ENCODE measurements around the gene PDK2.

DNA sequence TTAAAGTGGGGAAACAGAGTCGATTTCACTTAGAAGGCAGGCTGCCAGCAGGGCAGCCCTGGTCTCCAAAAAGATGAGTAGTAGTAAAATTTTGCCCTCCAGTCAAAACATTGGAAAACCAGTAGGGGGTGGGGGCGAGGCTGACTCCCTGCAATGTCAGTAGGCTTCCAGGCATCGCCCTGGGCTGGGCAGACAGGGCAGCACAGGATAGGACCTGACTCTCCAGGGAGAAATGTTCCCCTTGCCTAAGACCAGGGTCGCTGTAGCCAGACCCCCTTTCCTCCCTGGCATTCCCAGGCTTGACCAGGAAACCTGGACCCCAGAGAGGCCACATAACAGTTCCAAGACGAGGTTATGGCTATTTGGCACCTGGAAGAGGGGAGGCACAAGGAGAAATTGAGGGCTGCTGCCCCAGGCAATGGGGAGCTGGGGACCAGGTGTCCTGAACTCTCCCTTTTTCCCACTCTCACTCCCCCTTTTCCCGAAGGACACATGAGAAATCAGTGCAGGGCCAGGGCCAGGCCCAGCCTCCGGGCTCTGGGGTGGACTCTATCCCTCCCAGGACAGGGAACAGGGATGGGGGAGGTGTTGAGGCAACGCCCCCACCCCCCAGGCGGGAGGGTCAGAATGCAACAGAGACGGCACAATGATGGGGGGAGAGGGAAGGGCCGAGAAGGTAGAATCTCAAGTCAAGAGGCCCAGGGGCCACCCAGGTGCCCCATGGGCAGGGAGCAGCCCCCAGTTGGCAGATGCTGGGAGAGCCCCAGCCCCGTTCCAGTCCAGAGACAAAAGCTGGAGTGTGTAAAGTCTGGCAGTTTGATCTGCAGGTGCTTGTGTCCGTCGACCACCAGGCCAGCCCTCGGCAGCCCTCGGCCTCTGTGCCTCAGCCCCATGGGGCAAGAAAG, 39.3 kb downstream of the PDK2 start:
- TF ChIP-seq POLR2A (IDR thresholded peaks at IDR 0.05; ENCODE audit: low read length) (no peak), GATA1 (IDR thresholded peaks at IDR 0.05; ENCODE audit: low read depth, low read length) (no peak)

Data from erythroblast (primary cell).